ENCODE results near the gene RPAIN.
"Not testable (repeated sequence)": the region's sequence is repeated elsewhere in the genome, so short reads cannot be mapped to it uniquely, and the experiment has no call there.

The RPAIN gene

DNA sequence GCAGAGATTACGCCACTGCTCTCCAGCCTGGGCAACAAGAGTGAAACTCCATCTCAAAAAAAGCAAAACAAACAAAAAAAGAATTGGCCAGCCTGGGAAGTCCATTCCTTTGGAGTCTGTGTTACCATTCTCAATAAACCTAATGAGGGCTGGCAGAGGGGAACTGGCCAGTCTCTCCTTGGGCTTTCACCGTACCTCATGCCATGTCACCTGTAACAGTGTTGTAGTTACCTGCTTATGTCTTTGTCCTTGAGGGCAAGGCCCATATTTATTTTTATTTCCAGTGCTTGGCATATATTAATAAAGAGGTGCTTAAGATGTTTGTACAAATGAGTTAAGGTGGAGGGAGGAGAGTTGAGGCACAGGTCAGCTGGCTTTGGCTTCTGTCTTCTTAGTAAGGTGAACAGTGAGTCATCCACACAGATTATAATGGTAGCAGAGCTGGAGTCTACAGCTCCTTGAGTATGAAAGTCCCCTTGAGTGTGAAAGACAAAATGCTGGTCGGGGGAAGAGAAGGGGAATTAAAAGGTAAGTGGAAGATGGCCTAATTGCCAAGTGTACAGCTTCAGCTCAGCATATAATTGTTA is 10.5 kb downstream of the RPAIN start:
- no peak overlapping the region for H3K4me3 ChIP-seq (replicated peaks; ENCODE audit: low read depth, low read length)
- TF ChIP-seq, protein P1, sequence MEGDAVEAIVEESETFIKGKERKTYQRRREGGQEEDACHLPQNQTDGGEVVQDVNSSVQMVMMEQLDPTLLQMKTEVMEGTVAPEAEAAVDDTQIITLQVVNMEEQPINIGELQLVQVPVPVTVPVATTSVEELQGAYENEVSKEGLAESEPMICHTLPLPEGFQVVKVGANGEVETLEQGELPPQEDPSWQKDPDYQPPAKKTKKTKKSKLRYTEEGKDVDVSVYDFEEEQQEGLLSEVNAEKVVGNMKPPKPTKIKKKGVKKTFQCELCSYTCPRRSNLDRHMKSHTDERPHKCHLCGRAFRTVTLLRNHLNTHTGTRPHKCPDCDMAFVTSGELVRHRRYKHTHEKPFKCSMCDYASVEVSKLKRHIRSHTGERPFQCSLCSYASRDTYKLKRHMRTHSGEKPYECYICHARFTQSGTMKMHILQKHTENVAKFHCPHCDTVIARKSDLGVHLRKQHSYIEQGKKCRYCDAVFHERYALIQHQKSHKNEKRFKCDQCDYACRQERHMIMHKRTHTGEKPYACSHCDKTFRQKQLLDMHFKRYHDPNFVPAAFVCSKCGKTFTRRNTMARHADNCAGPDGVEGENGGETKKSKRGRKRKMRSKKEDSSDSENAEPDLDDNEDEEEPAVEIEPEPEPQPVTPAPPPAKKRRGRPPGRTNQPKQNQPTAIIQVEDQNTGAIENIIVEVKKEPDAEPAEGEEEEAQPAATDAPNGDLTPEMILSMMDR (IDR thresholded peaks at IDR 0.05; ENCODE audit: insufficient read depth, low read length, poor library complexity, severe bottlenecking): no peak
- no peak for DNase-seq (ENCODE audit: extremely low read depth, insufficient read length)
- H3K36me3 ChIP-seq (ENCODE audit: control insufficient read depth, insufficient read depth, low read length): peaks cover 46% of the 10 kb centered on the region
- no peaks in the 10 kb centered on the region for H3K27me3 ChIP-seq (replicated peaks; ENCODE audit: control insufficient read depth, insufficient read depth, low read length)

DNA sequence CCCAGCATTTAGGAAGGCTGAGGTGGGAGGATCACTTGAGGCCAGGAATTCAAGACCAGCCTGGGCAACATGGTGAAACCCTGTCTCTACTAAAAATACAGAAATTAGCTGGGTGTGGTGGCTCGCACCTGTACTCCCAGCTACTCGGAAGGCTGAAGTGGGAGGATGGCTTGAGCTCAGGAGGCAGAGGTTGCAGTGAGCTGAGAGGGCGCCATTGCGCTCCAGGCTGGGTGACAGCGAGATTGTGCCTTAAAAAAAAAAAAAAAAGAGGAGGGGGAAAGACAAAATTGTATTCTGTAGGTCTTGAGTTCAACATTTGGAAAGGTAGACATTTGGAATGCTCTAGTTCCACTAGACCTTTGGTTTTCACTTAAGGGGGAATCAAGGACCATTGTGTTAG is 11.3 kb downstream of the RPAIN start:
- not testable (repeated sequence) for DNase-seq (ENCODE audit: extremely low read depth, insufficient read length); H3K4me3 ChIP-seq (replicated peaks; ENCODE audit: low read depth, low read length); H3K27me3 ChIP-seq (replicated peaks; ENCODE audit: control insufficient read depth, insufficient read depth, low read length)
- H3K36me3 ChIP-seq (ENCODE audit: control insufficient read depth, insufficient read depth, low read length): peaks cover 39% of the 10 kb centered on the region

DNA sequence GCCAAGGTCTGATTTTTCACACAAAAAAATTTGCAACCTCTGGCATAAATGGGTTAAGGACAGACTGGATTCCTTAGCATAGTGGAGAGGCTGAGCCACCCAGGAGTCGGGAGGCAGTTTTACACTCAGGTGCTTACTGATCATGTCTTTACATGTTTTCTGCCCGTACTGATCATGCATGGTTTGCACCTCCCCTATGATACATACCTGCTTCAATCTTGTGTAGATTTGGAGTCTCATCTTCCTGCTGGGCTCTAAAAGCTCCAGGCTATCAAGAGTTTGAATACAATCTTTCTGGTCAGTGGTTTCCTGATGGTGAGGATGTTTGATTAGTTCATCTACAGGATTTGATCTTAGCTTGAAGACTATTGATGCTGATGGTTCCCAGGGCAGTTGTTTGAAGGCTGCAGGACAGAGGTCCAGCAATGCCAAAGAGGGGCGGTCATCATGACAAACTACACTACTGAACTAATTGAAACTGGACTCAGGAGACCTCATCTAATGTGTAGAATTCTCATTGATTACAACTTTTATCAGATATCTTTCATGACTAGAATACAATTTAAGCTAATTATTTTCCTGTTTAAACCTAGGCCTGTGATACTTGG is 12.1 kb downstream of the RPAIN start:
- no peak for DNase-seq (ENCODE audit: extremely low read depth, insufficient read length)
- Histone ChIP-seq H3K36me3 (ENCODE audit: control insufficient read depth, insufficient read depth, low read length) (peaks cover 38% of the 10 kb centered on the region), H3K4me3 (replicated peaks; ENCODE audit: low read depth, low read length) (no peak overlapping the region), H3K27me3 (replicated peaks; ENCODE audit: control insufficient read depth, insufficient read depth, low read length) (no peaks in the 10 kb centered on the region)
- TF ChIP-seq, protein P1 (IDR thresholded peaks at IDR 0.05; ENCODE audit: insufficient read depth, low read length, poor library complexity, severe bottlenecking): no peak

DNA sequence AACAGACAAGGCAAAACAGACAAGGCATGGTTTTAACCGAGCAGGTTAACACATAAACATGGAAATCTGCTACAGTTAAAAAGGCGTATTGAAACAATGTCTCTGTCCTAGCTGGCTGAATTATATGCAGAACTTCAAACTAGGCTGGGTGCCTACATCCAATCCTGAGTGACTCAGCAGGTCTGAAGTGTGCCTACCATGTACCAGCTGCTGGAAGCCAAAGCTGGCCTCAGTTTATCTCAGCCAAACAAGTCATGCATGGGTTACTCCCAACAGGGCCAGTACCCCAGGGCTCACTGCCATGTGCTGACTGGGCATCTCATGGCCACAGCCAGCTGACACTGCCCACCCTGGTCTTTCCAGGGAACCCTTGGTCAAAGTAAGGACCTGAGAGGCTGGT is 15.0 kb downstream of the RPAIN start:
- TF ChIP-seq, protein P1 (IDR thresholded peaks at IDR 0.05; ENCODE audit: insufficient read depth, low read length, poor library complexity, severe bottlenecking): no peak
- no peak overlapping the region for H3K4me3 ChIP-seq (replicated peaks; ENCODE audit: low read depth, low read length)
- H3K36me3 ChIP-seq (ENCODE audit: control insufficient read depth, insufficient read depth, low read length): peaks cover 30% of the 10 kb centered on the region
- no peak for DNase-seq (ENCODE audit: extremely low read depth, insufficient read length)
- H3K27me3 ChIP-seq (replicated peaks; ENCODE audit: control insufficient read depth, insufficient read depth, low read length): no peaks in the 10 kb centered on the region

DNA sequence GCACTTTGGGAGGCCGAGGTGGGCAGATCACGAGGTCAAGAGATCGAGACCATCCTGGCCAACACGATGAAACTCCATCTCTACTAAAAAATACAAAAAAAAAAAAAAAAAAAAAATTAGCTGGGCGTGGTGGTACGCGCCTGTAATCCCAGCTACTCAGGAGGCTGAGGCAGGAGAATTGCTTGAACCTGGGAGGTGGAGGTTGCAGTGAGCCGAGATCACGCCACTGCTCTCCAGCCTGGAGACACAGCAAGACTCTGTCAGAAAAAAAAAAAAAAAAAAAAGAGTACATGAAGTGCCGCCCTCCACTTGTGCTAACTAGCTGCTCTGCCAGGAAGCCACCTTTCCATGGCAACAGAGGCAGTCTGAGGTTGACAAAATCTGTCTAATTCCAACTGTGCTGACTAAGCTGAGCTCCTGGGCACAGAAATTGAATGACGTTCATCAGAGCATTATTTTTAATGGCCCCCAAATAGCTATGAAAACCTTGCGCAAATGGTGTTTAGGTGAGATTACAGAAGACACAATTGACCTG is 15.9 kb downstream of the RPAIN start:
- H3K27me3 ChIP-seq (replicated peaks; ENCODE audit: control insufficient read depth, insufficient read depth, low read length); H3K4me3 ChIP-seq (replicated peaks; ENCODE audit: low read depth, low read length); DNase-seq (ENCODE audit: extremely low read depth, insufficient read length): not testable (repeated sequence)
- H3K36me3 ChIP-seq (ENCODE audit: control insufficient read depth, insufficient read depth, low read length): peaks cover 25% of the 10 kb centered on the region

DNA sequence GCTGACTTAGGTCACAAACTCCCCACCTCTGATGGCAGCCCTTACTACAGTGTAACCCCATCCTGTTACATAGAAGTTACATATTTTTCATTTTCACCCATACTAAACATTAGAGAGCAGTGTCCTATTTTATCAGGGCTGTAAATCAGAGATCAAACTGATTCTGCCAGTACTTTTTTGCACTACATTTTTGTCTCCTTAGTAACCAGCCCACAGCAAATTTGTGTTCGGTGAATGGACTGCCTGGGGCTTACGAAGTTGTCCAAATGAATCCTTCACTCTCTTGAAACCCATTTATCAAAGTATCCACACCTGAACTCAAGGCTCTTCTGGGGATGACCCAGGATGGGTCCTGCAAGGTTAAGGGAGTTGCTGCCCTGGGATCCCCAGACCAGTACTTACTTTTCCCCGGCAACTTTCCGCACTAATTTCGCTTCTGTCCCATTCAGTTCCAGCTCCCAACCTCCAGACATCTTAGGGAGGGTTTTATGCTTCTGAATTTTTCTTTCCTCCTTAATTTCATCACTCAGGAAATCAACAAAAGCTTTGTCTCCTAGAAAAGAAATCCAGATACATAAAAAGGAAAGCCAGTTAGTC is 17.8 kb downstream of the RPAIN start:
- DNase-seq (ENCODE audit: extremely low read depth, insufficient read length): no peak
- TF ChIP-seq, protein P1 (IDR thresholded peaks at IDR 0.05; ENCODE audit: insufficient read depth, low read length, poor library complexity, severe bottlenecking): no peak
- H3K27me3 ChIP-seq (replicated peaks; ENCODE audit: control insufficient read depth, insufficient read depth, low read length): no peaks in the 10 kb centered on the region
- peak overlapping the region; percentile 85 for H3K4me3 ChIP-seq (replicated peaks; ENCODE audit: low read depth, low read length)
- peaks cover 19% of the 10 kb centered on the region for H3K36me3 ChIP-seq (ENCODE audit: control insufficient read depth, insufficient read depth, low read length)

All from GM06990 (cell line).